Epidermal melanocyte (primary cell): ENCODE measurements around the gene LPCAT2.

ENCODE experiments used
- DNase-seq: peaks from one replicate; pipeline ENCODE4 v3.0.0; 2011; ENCODE audit warnings: low spot score; ENCODE audit not compliant: insufficient read length

The LPCAT2 gene

GRCh38 chr16:55503726-55504550, 4.9 kb upstream of the LPCAT2 start:
- DNase-seq = no peak

- DNase-seq = no peak
Measured at GRCh38 chr16:55505333-55506015, 3.4 kb upstream of the LPCAT2 start.

GRCh38 chr16:55506083-55506482, 2.8 kb upstream of the LPCAT2 start:
- DNase-seq = no peak

GRCh38 chr16:55506708-55507107, 2.2 kb upstream of the LPCAT2 start:
- no peak for DNase-seq

GRCh38 chr16:55508271-55508921, 476 bp upstream of the LPCAT2 start:
- DNase-seq = no peak

- DNase-seq = no peak
Measured at GRCh38 chr16:55510185-55510805, 1.4 kb downstream of the LPCAT2 start.

GRCh38 chr16:55512941-55513340, 4.1 kb downstream of the LPCAT2 start:
- no peak for DNase-seq

- no peak for DNase-seq
Measured at GRCh38 chr16:55513616-55514015, 4.7 kb downstream of the LPCAT2 start.

GRCh38 chr16:55515111-55515510, 6.2 kb downstream of the LPCAT2 start:
- no peak for DNase-seq

GRCh38 chr16:55521792-55522191, 12.9 kb downstream of the LPCAT2 start:
- DNase-seq = no peak

GRCh38 chr16:55526441-55526840, 17.6 kb downstream of the LPCAT2 start:
- no peak for DNase-seq

GRCh38 chr16:55527885-55528284, 19.0 kb downstream of the LPCAT2 start:
- DNase-seq = no peak

GRCh38 chr16:55529018-55529417, 20.1 kb downstream of the LPCAT2 start:
- no peak for DNase-seq

- DNase-seq = no peak
Measured at GRCh38 chr16:55530316-55530856, 21.5 kb downstream of the LPCAT2 start.

GRCh38 chr16:55532227-55532626, 23.4 kb downstream of the LPCAT2 start:
- no peak for DNase-seq

- DNase-seq = no peak
Measured at GRCh38 chr16:55534756-55535155, 25.9 kb downstream of the LPCAT2 start.

GRCh38 chr16:55539049-55539448, 30.2 kb downstream of the LPCAT2 start:
- peak; percentile 16 for DNase-seq

GRCh38 chr16:55539488-55539887, 30.6 kb downstream of the LPCAT2 start:
- DNase-seq = no peak

- peak; percentile 17 for DNase-seq
Measured at GRCh38 chr16:55540221-55540620, 31.3 kb downstream of the LPCAT2 start.

- DNase-seq = no peak
Measured at GRCh38 chr16:55542459-55543082, 33.7 kb downstream of the LPCAT2 start.

GRCh38 chr16:55543472-55543871, 34.6 kb downstream of the LPCAT2 start:
- DNase-seq = peak; percentile 15
